Caco-2 (cell line): Measurements from ENCODE around the gene RAB37. TPM values are rescaled to one million over a fixed set of nuclear protein-coding genes. Genes with fewer than 3 reads are reported as not detected.

Experiments used
- BruUV-seq: library from RNA; stranded (reverse); fragments of 400-500 nt; replicated peaks from 2 replicates; lab custom pipeline; 2021; lab: Mats Ljungman, UMichigan
- CTCF ChIA-PET: fragments of 300-600 bp; sonication (Branson Sonifier 250); formaldehyde crosslinking; loops from one replicate; lab custom pipeline; 2022; ENCODE audit warnings: antibody characterized with exemption; lab: Charles Lee
- POLR2A ChIA-PET: fragments of 300-600 bp; sonication (Branson Sonifier 250); formaldehyde crosslinking; loops from one replicate; lab custom pipeline; 2022; ENCODE audit warnings: antibody characterized with exemption; lab: Charles Lee
- DNase-seq, 2 experiments: peaks; one replicate each; pipeline versions ENCODE4 v3.0.0 to v3.0.0-alpha.2; 2020 to 2022
- H3K27me3 ChIP-seq: replicated peaks from 2 replicates; pipeline ENCODE4 v1.6.0; 2011; ENCODE audit warnings: low read length; ENCODE audit not compliant: control insufficient read depth, insufficient read depth
- H3K36me3 ChIP-seq: 2 replicates; pipeline ENCODE4 v1.5.1; 2011; ENCODE audit warnings: low read length; ENCODE audit not compliant: control insufficient read depth, insufficient read depth
- H3K4me1 ChIP-seq: fragments of 250-450 bp; sonication (Bioruptor Pico); 2 replicates; pipeline ENCODE4 v1.5.1; 2020; ENCODE audit warnings: mild to moderate bottlenecking
- H3K4me3 ChIP-seq: 2 replicates; pipeline ENCODE4 v1.5.1; 2011; ENCODE audit warnings: low read depth, mild to moderate bottlenecking, control low read depth, low read length
- H3K9me3 ChIP-seq: fragments of 250-450 bp; sonication (Bioruptor Pico); 2 replicates; pipeline ENCODE4 v1.5.1; 2020; ENCODE audit warnings: mild to moderate bottlenecking, moderate library complexity
- H3K27ac Mint-ChIP-seq: one replicate; pipeline ENCODE4 v1.8.0; 2022; ENCODE audit warnings: mixed read lengths; ENCODE audit not compliant: unreplicated experiment
- H3K27me3 Mint-ChIP-seq: one replicate; pipeline ENCODE4 v1.8.0; 2022; ENCODE audit warnings: mixed read lengths; ENCODE audit not compliant: insufficient read depth, unreplicated experiment
- H3K36me3 Mint-ChIP-seq: one replicate; pipeline ENCODE4 v1.8.0; 2022; ENCODE audit warnings: mild to moderate bottlenecking, mixed read lengths; ENCODE audit not compliant: insufficient read depth, unreplicated experiment
- H3K4me1 Mint-ChIP-seq: one replicate; pipeline ENCODE4 v1.8.0; 2022; ENCODE audit warnings: low read depth, mixed read lengths; ENCODE audit not compliant: unreplicated experiment
- H3K4me3 Mint-ChIP-seq: one replicate; pipeline ENCODE4 v1.8.0; 2022; ENCODE audit warnings: mild to moderate bottlenecking, moderate library complexity, mixed read lengths; ENCODE audit not compliant: unreplicated experiment
- H3K9me3 Mint-ChIP-seq: one replicate; pipeline ENCODE4 v1.8.0; 2022; ENCODE audit warnings: mixed read lengths; ENCODE audit not compliant: unreplicated experiment
- CTCF ChIP-seq, 2 experiments: fragments of 200-600 bp in 1 of 2; IDR thresholded peaks; 1 replicate in 1 of 2; 2 replicates in 1 of 2; pipeline versions ENCODE4 v1.5.1 to v1.8.0; 2011 to 2022; ENCODE audit warnings: antibody characterized with exemption in 1 of 2, control low read depth in 1 of 2, inconsistent platforms in 1 of 2, low read depth in 1 of 2, low read length in 1 of 2, mild to moderate bottlenecking in 1 of 2, moderate library complexity in 1 of 2; ENCODE audit not compliant: insufficient read depth in 1 of 2, severe bottlenecking in 1 of 2, unreplicated experiment in 1 of 2
- intact Hi-C: fragments of 100-400 bp; cut with micrococcal nuclease; formaldehyde crosslinking; loops from one replicate; pipeline ENCODE4 v1.10.0; 2022; ENCODE audit not compliant: unreplicated experiment
- total RNA-seq: library from RNA; stranded (reverse); gene quantifications from 2 replicates; pipeline ENCODE4 v1.2.3, GENCODE V29; 2022

Gene RAB37
- total RNA-seq, 1 experiment from 2014 or later, result 12.3 TPM

GRCh38 chr17:74731347-74731605, 5.8 kb upstream of the RAB37 start:
- Histone ChIP-seq H3K36me3 (no peaks in the 10 kb centered on the region), H3K4me3 (no peak overlapping the region), H3K9me3 (0 out of 2 replicates have a peak, but pooled peaks cover 3% of the 10 kb centered on the region), H3K4me1 (peaks cover 12% of the 10 kb centered on the region), H3K27me3 (no peaks in the 10 kb centered on the region)
- peaks cover 2% of the 10 kb centered on the region for H3K36me3 Mint-ChIP-seq
- POLR2A ChIA-PET, result no interaction called here
- intact Hi-C loops, result no loop called here
- H3K9me3 Mint-ChIP-seq, result no peaks in the 10 kb centered on the region
- no peaks in the 10 kb centered on the region for H3K27me3 Mint-ChIP-seq
- no peak overlapping the region for H3K27ac Mint-ChIP-seq
- DNase-seq, result no peak
- CTCF ChIA-PET, result no interaction called here
- TF ChIP-seq CTCF (IDR thresholded peaks at IDR 0.05; ENCODE audit: insufficient read depth in 1 of 2, low read depth in 1 of 2, low read length in 1 of 2, severe bottlenecking in 1 of 2, unreplicated experiment in 1 of 2), result no peak
- BruUV-seq, result no TSS peak
- H3K4me1 Mint-ChIP-seq, result peaks cover 6% of the 10 kb centered on the region
- H3K4me3 Mint-ChIP-seq, result no peak overlapping the region

- POLR2A ChIA-PET, result no interaction called here
- no peak for DNase-seq
- CTCF ChIA-PET, result interaction anchor here (0.6 kb wide), 1 partner anchor 77 kb away, joined by 3 read pairs; no protein-coding TSS in a partner anchor
- H3K27ac Mint-ChIP-seq, result no peak overlapping the region
- no peak overlapping the region for H3K4me3 Mint-ChIP-seq
- BruUV-seq, result no TSS peak
- Histone ChIP-seq H3K4me1 (peaks cover 13% of the 10 kb centered on the region), H3K27me3 (no peaks in the 10 kb centered on the region), H3K9me3 (0 out of 2 replicates have a peak, but pooled peaks cover 3% of the 10 kb centered on the region), H3K4me3 (no peak overlapping the region), H3K36me3 (no peaks in the 10 kb centered on the region)
- H3K36me3 Mint-ChIP-seq, result peaks cover 6% of the 10 kb centered on the region
- intact Hi-C loops, result no loop called here
- TF ChIP-seq CTCF (IDR thresholded peaks at IDR 0.05; ENCODE audit: insufficient read depth in 1 of 2, low read depth in 1 of 2, low read length in 1 of 2, severe bottlenecking in 1 of 2, unreplicated experiment in 1 of 2), result no peak
- peaks cover 6% of the 10 kb centered on the region for H3K4me1 Mint-ChIP-seq
- no peaks in the 10 kb centered on the region for H3K9me3 Mint-ChIP-seq
- H3K27me3 Mint-ChIP-seq, result no peaks in the 10 kb centered on the region
Observed at GRCh38 chr17:74732042-74732867, 4.8 kb upstream of the RAB37 start.

GRCh38 chr17:74733365-74734122, 3.5 kb upstream of the RAB37 start:
- no peaks in the 10 kb centered on the region for H3K36me3 ChIP-seq
- Mint-ChIP-seq H3K9me3 (no peaks in the 10 kb centered on the region), H3K4me3 (no peak overlapping the region), H3K36me3 (peaks cover 6% of the 10 kb centered on the region), H3K27me3 (no peaks in the 10 kb centered on the region), H3K4me1 (peaks cover 6% of the 10 kb centered on the region), H3K27ac (no peak overlapping the region)
- no peak for TF ChIP-seq CTCF (IDR thresholded peaks at IDR 0.05; ENCODE audit: insufficient read depth in 1 of 2, low read depth in 1 of 2, low read length in 1 of 2, severe bottlenecking in 1 of 2, unreplicated experiment in 1 of 2)
- peaks cover 22% of the 10 kb centered on the region for H3K4me1 ChIP-seq
- POLR2A ChIA-PET, result no interaction called here
- no peaks in the 10 kb centered on the region for H3K27me3 ChIP-seq
- CTCF ChIA-PET, result no interaction called here
- intact Hi-C loops, result no loop called here
- BruUV-seq, result no TSS peak
- no peak overlapping the region for H3K4me3 ChIP-seq
- no peak for DNase-seq
- no peaks in the 10 kb centered on the region for H3K9me3 ChIP-seq
